HG03571 (cell line): Measurements from ENCODE around the gene ZNF280D.
"Not testable (repeated sequence)": the region's sequence is repeated elsewhere in the genome, so short reads cannot be mapped to it uniquely, and the experiment has no call there.

ENCODE experiments used
- ATAC-seq: cut with Tn5 transposase; IDR thresholded peaks from one replicate; pipeline ENCODE4 v1.9.1; 2021; ENCODE audit not compliant: unreplicated experiment

Gene ZNF280D

GRCh38 chr15:56733136-56734012, at the start of gene ZNF280D:
Gene ZNF280D (minus strand): TSS chr15:56733509. CDS start chr15:56707109, 26,400 bp downstream.
- ATAC-seq, result peak; percentile 78

DNA sequence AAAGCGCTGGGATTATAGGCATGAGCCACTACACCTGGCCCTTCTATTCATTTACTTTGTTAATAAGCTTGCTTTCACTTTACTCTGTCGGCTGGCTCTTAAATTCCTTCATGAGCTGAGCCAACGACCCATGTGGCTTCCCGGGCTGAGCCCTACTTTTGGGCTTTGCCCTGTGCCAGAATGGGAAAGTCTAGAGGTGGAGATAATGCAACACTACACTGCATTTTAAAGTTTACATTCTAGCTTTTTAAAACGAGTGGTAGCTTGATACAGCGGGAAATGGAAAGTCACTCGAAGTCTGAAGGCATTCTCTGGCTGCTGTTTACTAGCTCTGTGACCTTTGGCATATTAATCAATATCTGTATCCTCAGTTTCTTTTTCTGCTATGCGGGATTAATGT, 49.0 kb upstream of the ZNF280D start:
- no peak for ATAC-seq

- ATAC-seq, result no peak
Measured at GRCh38 chr15:56781666-56782065, 48.4 kb upstream of the ZNF280D start.

DNA sequence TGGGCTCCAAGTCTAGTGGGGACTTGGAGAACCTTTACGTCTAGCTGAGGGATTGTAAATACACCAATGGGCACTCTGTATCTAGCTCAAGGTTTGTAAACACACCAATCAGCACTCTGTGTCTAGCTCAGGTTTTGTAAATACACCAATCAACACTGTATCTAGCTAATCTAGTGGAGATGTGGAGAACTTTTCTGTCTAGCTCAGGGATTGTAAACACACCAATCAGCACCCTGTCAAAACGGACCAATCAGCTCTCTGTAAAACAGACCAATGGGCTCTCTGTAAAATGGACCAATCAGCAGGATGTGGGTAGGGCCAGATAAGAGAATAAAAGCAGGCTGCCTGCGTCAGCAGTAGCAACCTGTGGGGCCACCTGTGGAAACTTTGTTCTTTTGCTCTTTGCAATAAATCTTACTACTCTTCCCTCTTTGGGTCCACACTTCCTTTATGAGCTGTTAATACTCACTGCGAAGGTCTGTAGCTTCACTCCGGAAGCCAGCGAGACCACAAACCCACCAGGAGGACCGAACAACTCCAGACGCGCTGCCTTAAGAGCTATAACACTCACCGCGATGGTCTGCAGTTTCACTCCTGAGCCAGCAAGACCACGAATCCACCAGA, 46.9 kb upstream of the ZNF280D start:
- ATAC-seq, result not testable (repeated sequence)

GRCh38 chr15:56779449-56779848, 46.1 kb upstream of the ZNF280D start:
- ATAC-seq, result not testable (repeated sequence)

GRCh38 chr15:56778761-56779160, 45.5 kb upstream of the ZNF280D start:
- ATAC-seq, result no peak

GRCh38 chr15:56776839-56777238, 43.5 kb upstream of the ZNF280D start:
- ATAC-seq, result no peak

- ATAC-seq, result no peak
Measured at GRCh38 chr15:56775641-56776040, 42.3 kb upstream of the ZNF280D start.

DNA sequence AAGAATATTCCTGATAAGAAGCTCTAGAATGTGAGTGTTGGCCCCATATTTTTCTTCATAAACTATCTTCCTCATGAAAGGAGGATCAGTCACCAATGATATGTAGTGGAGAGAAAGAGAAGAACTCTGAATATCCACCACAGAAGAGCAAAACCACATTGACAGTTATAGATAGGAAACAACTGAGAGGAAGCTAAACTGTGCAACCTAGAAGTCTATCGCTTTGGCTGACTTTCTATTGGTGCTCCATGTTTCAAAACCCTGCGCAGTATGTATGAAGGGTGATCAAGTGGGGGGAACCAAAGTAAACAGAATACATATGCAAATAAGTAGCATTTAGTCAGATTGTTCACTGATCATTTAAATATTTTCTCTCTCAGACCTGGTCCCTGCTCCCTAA, 41.0 kb upstream of the ZNF280D start:
- no peak for ATAC-seq

DNA sequence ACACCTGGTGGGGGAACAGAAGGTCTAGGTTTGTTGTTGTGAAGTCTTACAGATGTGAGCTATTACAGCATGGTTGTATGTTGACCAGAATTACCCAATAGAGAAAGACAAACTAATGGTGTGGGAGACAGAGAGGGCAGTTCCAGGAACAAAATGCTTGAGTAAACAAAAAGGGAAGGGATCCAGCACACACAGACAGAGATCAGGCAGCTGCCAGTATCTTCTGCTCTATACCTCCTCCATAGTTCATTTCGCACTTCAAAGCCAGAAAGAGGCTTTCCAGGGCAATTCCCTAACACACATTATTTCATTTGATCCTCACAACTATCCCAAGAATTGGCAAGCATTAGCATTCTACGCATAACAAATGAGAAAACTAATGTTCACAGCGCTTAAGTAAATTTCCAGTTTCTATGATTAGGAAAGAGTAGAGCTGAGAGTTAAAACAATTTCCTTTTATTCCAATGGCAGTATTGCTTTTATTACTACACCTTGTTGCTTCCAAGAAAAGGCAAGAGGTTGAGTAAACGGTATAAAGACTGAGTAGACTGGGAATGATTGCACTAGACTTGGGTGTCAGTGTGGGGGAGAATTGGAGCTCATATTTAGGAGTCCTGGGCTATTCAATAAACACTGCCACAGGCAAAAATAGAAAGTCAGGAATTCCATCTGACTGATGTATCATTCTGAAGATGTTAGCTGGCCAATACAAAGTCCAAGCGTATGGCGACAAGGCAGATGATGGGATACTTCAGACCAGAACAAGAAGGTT, 39.7 kb upstream of the ZNF280D start:
- ATAC-seq, result no peak

DNA sequence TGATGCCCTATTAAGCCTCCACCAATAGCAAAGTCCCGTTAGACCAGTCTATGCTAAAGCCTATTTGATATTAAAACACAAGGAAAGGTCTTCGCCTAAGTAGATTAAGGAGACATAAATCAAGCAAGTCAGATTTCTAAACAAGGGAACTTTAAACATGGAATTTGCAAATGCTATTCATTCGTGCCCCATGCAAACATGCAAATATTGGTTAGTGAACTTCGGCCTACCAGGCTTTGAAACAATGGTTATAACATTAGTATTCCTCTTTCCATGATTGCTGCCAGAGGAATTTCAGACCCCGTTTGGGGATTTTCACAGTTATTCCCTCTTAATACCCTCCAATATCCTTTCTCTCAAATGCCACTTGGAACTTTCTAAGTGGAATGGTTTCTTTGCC, 36.9 kb upstream of the ZNF280D start:
- ATAC-seq, result no peak

DNA sequence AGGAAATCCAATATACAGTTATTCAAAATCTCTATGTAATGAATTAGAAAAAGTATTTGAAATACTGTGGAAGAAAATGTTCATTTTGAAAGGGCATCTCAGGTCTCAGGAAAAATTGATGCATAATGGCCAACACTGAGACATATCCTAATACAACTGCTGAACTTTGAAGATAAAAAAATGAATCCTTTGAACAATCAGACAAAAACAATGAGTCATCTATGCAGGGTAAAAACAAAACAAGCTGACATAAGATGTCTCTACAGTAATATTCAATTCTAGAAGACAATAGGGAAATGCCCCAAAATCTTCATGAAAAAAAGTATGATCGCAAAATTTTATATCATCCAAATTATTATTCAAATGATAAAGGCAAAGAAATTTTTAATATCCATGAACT, 34.0 kb upstream of the ZNF280D start:
- no peak for ATAC-seq

GRCh38 chr15:56765251-56765650, 31.9 kb upstream of the ZNF280D start:
- no peak for ATAC-seq

DNA sequence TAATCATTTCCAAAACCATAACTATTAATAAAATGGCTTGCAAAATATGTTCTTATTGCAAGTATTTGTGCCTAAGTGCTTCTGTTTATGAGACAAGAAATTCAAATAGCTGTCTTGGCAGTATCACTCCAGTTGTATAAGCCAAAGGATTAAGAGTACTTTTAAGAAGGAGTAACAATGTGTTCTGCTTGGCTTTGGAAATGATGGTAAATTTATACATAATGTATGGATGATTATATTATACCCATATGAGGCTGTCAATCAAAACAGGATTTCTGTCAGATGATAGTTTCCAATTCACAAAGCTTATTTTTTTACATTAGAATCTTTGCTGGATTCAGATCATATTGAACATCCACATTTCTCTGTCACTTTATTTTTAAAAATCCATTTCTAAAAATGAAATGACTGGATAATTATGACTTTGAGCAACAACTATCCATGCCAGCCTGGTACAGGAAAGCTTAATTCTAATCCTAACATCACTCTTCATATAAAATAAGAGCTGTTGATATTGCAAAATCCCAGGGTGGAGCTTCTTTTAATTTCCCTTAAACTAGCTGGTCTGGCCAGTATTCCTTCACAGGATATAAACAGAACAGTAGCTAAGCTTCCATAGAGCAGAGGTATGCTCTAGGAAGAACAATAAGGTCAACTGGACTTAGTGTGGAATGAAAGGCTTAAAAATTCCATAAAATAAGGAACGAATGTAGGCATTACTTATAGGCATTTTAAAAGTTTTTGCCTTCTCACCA, 30.0 kb upstream of the ZNF280D start:
- ATAC-seq, result no peak

DNA sequence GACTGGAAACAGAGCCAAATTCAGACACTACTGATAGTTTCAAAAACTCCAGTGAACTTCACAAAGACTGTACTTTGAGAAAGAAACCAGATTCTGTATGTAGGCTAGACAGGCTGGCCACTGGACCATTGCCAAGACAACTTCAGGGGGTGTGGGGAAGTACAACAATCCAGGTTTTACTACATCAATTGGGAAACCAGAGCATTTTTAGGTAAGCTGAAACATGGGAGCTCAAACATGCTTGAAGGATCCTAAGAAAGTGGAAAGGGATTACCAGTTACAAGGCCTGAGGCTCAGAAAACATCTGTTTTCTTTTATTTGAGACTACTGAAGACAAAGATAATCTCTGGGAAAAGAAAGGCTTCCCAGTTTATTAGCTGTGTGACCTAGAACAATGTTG, 26.9 kb upstream of the ZNF280D start:
- ATAC-seq, result no peak

DNA sequence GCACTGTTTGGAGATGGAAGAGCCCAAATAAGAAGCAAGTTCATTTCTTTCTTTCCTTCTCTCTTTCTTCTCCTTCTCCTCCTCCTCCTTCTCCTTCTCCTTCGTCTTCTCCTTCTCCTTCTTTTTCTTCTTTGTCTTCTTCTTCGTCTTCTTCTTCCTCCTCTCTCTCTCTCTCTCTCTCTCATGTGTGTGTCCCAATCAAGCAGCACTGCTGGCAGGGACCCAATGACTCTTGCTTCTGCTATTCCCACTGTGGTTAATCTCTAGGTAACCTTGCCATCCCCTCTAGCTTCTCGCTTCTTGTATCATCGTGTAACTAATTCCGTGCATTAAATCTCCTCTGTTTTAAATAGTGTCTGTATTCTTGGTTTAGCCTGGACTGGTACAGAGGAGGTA, 26.1 kb upstream of the ZNF280D start:
- ATAC-seq, result no peak

- no peak for ATAC-seq
Measured at GRCh38 chr15:56758770-56759449, 25.6 kb upstream of the ZNF280D start.

- no peak for ATAC-seq
Measured at GRCh38 chr15:56757875-56758274, 24.6 kb upstream of the ZNF280D start.

DNA sequence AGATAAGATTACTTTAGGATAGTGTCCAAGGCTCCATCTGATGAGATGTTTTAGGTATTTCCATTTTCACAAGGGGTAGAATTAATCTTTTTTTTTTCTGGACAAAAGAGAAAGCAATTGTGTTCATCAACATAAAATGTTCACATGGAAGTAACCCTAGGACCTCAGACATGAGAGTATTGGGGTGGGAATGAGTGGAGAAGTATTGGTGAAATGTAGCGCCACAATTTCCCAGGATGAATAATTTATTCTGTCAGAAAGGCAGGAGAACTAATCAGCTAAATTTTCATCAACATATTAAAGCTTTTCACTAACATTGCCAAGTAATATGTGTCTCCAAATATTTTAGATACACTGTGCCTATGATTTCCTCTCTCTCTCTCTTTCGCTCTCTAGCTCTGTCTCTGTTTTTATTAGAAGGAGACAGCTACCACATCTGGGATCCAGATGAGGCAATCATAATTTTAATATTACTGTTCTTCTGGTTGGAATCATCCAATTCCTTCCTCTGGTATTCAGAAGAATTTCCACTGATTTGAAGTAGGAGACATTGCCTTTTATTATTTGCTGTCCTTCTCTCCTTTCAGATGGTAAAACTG, 21.6 kb upstream of the ZNF280D start:
- ATAC-seq, result no peak

- ATAC-seq, result no peak
Measured at GRCh38 chr15:56752986-56753385, 19.7 kb upstream of the ZNF280D start.
